ENCODE results near the gene NEURL1B.
"Not testable (repeated sequence)": the region's sequence is repeated elsewhere in the genome, so short reads cannot be mapped to it uniquely, and the experiment has no call there.

NEURL1B gene

GRCh38 chr5:172634106-172634899 lies 6.8 kb upstream of the NEURL1B start:
- DNase-seq (ENCODE audit: low spot score), result no peak

- DNase-seq (ENCODE audit: low spot score), result no peak
These were observed 6.0 kb upstream of the NEURL1B start for GRCh38 chr5:172635038-172635437.

- DNase-seq (ENCODE audit: low spot score), result no peak
These were observed 4.6 kb upstream of the NEURL1B start for GRCh38 chr5:172636279-172637050.

GRCh38 chr5:172637110-172637580 lies 3.9 kb upstream of the NEURL1B start:
- peak; percentile 14 for DNase-seq (ENCODE audit: low spot score)

- DNase-seq (ENCODE audit: low spot score), result no peak
These were observed 3.3 kb upstream of the NEURL1B start for GRCh38 chr5:172637740-172638139.

GRCh38 chr5:172638209-172638768 lies 2.8 kb upstream of the NEURL1B start:
- DNase-seq (ENCODE audit: low spot score), result no peak

GRCh38 chr5:172640139-172640538 lies 924 bp upstream of the NEURL1B start:
- no peak for DNase-seq (ENCODE audit: low spot score)

GRCh38 chr5:172641359-172642050 lies 442 bp downstream of the NEURL1B start:
- DNase-seq (ENCODE audit: low spot score), result no peak

GRCh38 chr5:172642051-172642409 lies 967 bp downstream of the NEURL1B start:
- no peak for DNase-seq (ENCODE audit: low spot score)

- no peak for DNase-seq (ENCODE audit: low spot score)
These were observed 1.4 kb downstream of the NEURL1B start for GRCh38 chr5:172642486-172642885.

- no peak for DNase-seq (ENCODE audit: low spot score)
These were observed 2.1 kb downstream of the NEURL1B start for GRCh38 chr5:172642926-172643871.

GRCh38 chr5:172644266-172644665 lies 3.2 kb downstream of the NEURL1B start:
- DNase-seq (ENCODE audit: low spot score), result no peak

- no peak for DNase-seq (ENCODE audit: low spot score)
These were observed 3.6 kb downstream of the NEURL1B start for GRCh38 chr5:172644711-172645110.

- no peak for DNase-seq (ENCODE audit: low spot score)
These were observed 4.4 kb downstream of the NEURL1B start for GRCh38 chr5:172645271-172646055.

GRCh38 chr5:172646716-172647285 lies 5.7 kb downstream of the NEURL1B start:
- no peak for DNase-seq (ENCODE audit: low spot score)

- DNase-seq (ENCODE audit: low spot score), result no peak
These were observed 6.4 kb downstream of the NEURL1B start for GRCh38 chr5:172647352-172648012.

GRCh38 chr5:172648013-172648381 lies 6.9 kb downstream of the NEURL1B start:
- no peak for DNase-seq (ENCODE audit: low spot score)

- no peak for DNase-seq (ENCODE audit: low spot score)
These were observed 7.7 kb downstream of the NEURL1B start for GRCh38 chr5:172648755-172649154.

GRCh38 chr5:172656496-172656895 lies 15.4 kb downstream of the NEURL1B start:
- not testable (repeated sequence) for DNase-seq (ENCODE audit: low spot score)
